ENCODE results near the gene IMPACT. TPM values are rescaled to one million over a fixed set of nuclear protein-coding genes. Genes with fewer than 3 reads are reported as not detected.

Gene IMPACT, protein sequence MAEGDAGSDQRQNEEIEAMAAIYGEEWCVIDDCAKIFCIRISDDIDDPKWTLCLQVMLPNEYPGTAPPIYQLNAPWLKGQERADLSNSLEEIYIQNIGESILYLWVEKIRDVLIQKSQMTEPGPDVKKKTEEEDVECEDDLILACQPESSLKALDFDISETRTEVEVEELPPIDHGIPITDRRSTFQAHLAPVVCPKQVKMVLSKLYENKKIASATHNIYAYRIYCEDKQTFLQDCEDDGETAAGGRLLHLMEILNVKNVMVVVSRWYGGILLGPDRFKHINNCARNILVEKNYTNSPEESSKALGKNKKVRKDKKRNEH
- total RNA-seq: 23.5 TPM

GRCh38 chr18:24426398-24427294 is at the start of gene IMPACT:
Gene IMPACT, plus strand, starts transcription at chr18:24426670. Its CDS starts 87 bp downstream, at chr18:24426757.
- peak within 1 kb of the TSS; percentile 45 for H3K27ac ChIP-seq (ENCODE audit: low read depth, low read length)
- peak within 1 kb of the TSS; percentile 77 to 86 (median 79) for H3K9ac ChIP-seq (ENCODE audit: low read depth in 1 of 3, low read length in 3 of 3)
- H3K9me3 ChIP-seq (ENCODE audit: control insufficient read depth in 3 of 3, low read length in 3 of 3): no peaks in the 10 kb centered on the region
- H3K4me1 ChIP-seq (ENCODE audit: control insufficient read depth in 3 of 3, insufficient read depth in 3 of 3, low read length in 3 of 3): peaks cover 0 to 6% (median 0%) of the 10 kb centered on the region in 3 donors
- peaks cover 0 to 3% (median 0%) of the 10 kb centered on the region in 3 donors for H3K36me3 ChIP-seq (ENCODE audit: control insufficient read depth in 3 of 3, insufficient read depth in 3 of 3, low read length in 3 of 3)
- H3K4me3 ChIP-seq (ENCODE audit: low read length in 3 of 3): peak within 1 kb of the TSS; percentile 79 to 89 (median 82)
- peaks cover 2 to 19% (median 10%) of the 10 kb centered on the region in 3 donors for H3K27me3 ChIP-seq (ENCODE audit: control insufficient read depth in 3 of 3, insufficient read depth in 3 of 3, low read length in 3 of 3)

- H3K9me3 ChIP-seq (ENCODE audit: control insufficient read depth in 3 of 3, low read length in 3 of 3): no peaks in the 10 kb centered on the region
- no peaks in the 10 kb centered on the region for H3K27me3 ChIP-seq (ENCODE audit: control insufficient read depth in 3 of 3, insufficient read depth in 3 of 3, low read length in 3 of 3)
- H3K27ac ChIP-seq (ENCODE audit: low read depth, low read length): no peak overlapping the region
- no peaks in the 10 kb centered on the region for H3K4me1 ChIP-seq (ENCODE audit: control insufficient read depth in 3 of 3, insufficient read depth in 3 of 3, low read length in 3 of 3)
- H3K9ac ChIP-seq (ENCODE audit: low read depth in 1 of 3, low read length in 3 of 3): no peak overlapping the region
- peaks cover 0 to 3% (median 0%) of the 10 kb centered on the region in 3 donors for H3K36me3 ChIP-seq (ENCODE audit: control insufficient read depth in 3 of 3, insufficient read depth in 3 of 3, low read length in 3 of 3)
- H3K4me3 ChIP-seq (ENCODE audit: low read length in 3 of 3): no peak overlapping the region
Measured at GRCh38 chr18:24378598-24378997, 47.9 kb upstream of the IMPACT start.

DNA sequence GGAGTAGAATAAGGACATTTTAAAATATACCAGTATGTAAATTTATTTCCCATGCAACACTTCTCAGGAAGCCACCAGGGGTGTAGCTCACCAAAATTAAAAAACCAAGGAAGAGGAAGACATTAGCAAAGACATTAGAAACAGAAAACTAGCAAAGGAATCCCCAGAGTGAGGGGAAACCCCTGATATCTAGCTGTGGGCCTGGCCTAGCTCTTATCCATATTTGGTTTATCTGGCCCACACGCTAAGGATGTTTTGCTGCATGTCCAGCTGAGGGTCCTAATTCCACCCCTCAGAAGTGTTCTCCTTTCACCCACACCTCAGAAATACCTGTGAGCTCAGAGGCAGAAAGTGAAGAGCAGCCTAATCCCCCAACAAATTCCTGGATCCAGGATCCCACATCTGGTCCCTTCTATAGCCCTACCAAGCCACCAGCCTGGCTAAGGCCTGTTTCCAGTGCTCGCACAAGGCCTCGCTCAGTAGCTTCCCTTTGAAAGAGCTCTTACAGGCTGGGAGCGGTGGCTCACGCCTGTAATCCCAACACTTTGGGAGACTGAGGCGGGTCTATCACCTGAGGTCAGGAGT is 46.2 kb upstream of the IMPACT start:
- no peaks in the 10 kb centered on the region for H3K9me3 ChIP-seq (ENCODE audit: control insufficient read depth in 3 of 3, low read length in 3 of 3)
- H3K4me1 ChIP-seq (ENCODE audit: control insufficient read depth in 3 of 3, insufficient read depth in 3 of 3, low read length in 3 of 3): no peaks in the 10 kb centered on the region
- H3K9ac ChIP-seq (ENCODE audit: low read depth in 1 of 3, low read length in 3 of 3): no peak overlapping the region
- H3K36me3 ChIP-seq (ENCODE audit: control insufficient read depth in 3 of 3, insufficient read depth in 3 of 3, low read length in 3 of 3): no peaks in the 10 kb centered on the region
- H3K27ac ChIP-seq (ENCODE audit: low read depth, low read length): no peak overlapping the region
- no peaks in the 10 kb centered on the region for H3K27me3 ChIP-seq (ENCODE audit: control insufficient read depth in 3 of 3, insufficient read depth in 3 of 3, low read length in 3 of 3)
- H3K4me3 ChIP-seq (ENCODE audit: low read length in 3 of 3): no peak overlapping the region

GRCh38 chr18:24381126-24381525 is 45.3 kb upstream of the IMPACT start:
- Histone ChIP-seq H3K4me1 (ENCODE audit: control insufficient read depth in 3 of 3, insufficient read depth in 3 of 3, low read length in 3 of 3) (no peaks in the 10 kb centered on the region), H3K9me3 (ENCODE audit: control insufficient read depth in 3 of 3, low read length in 3 of 3) (no peaks in the 10 kb centered on the region)

GRCh38 chr18:24386681-24387080 is 39.8 kb upstream of the IMPACT start:
- Histone ChIP-seq H3K27ac (ENCODE audit: low read depth, low read length) (no peak overlapping the region), H3K27me3 (ENCODE audit: control insufficient read depth in 3 of 3, insufficient read depth in 3 of 3, low read length in 3 of 3) (no peaks in the 10 kb centered on the region), H3K9ac (ENCODE audit: low read depth in 1 of 3, low read length in 3 of 3) (no peak overlapping the region), H3K36me3 (ENCODE audit: control insufficient read depth in 3 of 3, insufficient read depth in 3 of 3, low read length in 3 of 3) (no peaks in the 10 kb centered on the region), H3K4me3 (ENCODE audit: low read length in 3 of 3) (no peak overlapping the region), H3K4me1 (ENCODE audit: control insufficient read depth in 3 of 3, insufficient read depth in 3 of 3, low read length in 3 of 3) (no peaks in the 10 kb centered on the region), H3K9me3 (ENCODE audit: control insufficient read depth in 3 of 3, low read length in 3 of 3) (no peaks in the 10 kb centered on the region)

More at GRCh38 chr18:24381126-24381525, 45.3 kb upstream of the IMPACT start:
- Histone ChIP-seq H3K9ac (ENCODE audit: low read depth in 1 of 3, low read length in 3 of 3) (no peak overlapping the region), H3K36me3 (ENCODE audit: control insufficient read depth in 3 of 3, insufficient read depth in 3 of 3, low read length in 3 of 3) (no peaks in the 10 kb centered on the region), H3K4me3 (ENCODE audit: low read length in 3 of 3) (no peak overlapping the region), H3K27me3 (ENCODE audit: control insufficient read depth in 3 of 3, insufficient read depth in 3 of 3, low read length in 3 of 3) (no peaks in the 10 kb centered on the region), H3K27ac (ENCODE audit: low read depth, low read length) (no peak overlapping the region)

- Histone ChIP-seq H3K27ac (ENCODE audit: low read depth, low read length) (no peak overlapping the region), H3K4me1 (ENCODE audit: control insufficient read depth in 3 of 3, insufficient read depth in 3 of 3, low read length in 3 of 3) (no peaks in the 10 kb centered on the region), H3K4me3 (ENCODE audit: low read length in 3 of 3) (no peak overlapping the region)
Measured at GRCh38 chr18:24388957-24389356, 37.5 kb upstream of the IMPACT start.

GRCh38 chr18:24395049-24395795 is 31.2 kb upstream of the IMPACT start:
- H3K9ac ChIP-seq (ENCODE audit: low read depth in 1 of 3, low read length in 3 of 3): no peak overlapping the region
- H3K36me3 ChIP-seq (ENCODE audit: control insufficient read depth in 3 of 3, insufficient read depth in 3 of 3, low read length in 3 of 3): no peaks in the 10 kb centered on the region
- no peak overlapping the region for H3K4me3 ChIP-seq (ENCODE audit: low read length in 3 of 3)
- no peaks in the 10 kb centered on the region for H3K9me3 ChIP-seq (ENCODE audit: control insufficient read depth in 3 of 3, low read length in 3 of 3)
- H3K27me3 ChIP-seq (ENCODE audit: control insufficient read depth in 3 of 3, insufficient read depth in 3 of 3, low read length in 3 of 3): peaks cover 3 to 24% (median 14%) of the 10 kb centered on the region in 3 donors
- no peak overlapping the region for H3K27ac ChIP-seq (ENCODE audit: low read depth, low read length)
- peaks cover 5 to 9% (median 6%) of the 10 kb centered on the region in 3 donors for H3K4me1 ChIP-seq (ENCODE audit: control insufficient read depth in 3 of 3, insufficient read depth in 3 of 3, low read length in 3 of 3)

More at GRCh38 chr18:24388957-24389356, 37.5 kb upstream of the IMPACT start:
- Histone ChIP-seq H3K27me3 (ENCODE audit: control insufficient read depth in 3 of 3, insufficient read depth in 3 of 3, low read length in 3 of 3) (peaks cover 0 to 3% (median 0%) of the 10 kb centered on the region in 3 donors), H3K9me3 (ENCODE audit: control insufficient read depth in 3 of 3, low read length in 3 of 3) (no peaks in the 10 kb centered on the region), H3K9ac (ENCODE audit: low read depth in 1 of 3, low read length in 3 of 3) (no peak overlapping the region), H3K36me3 (ENCODE audit: control insufficient read depth in 3 of 3, insufficient read depth in 3 of 3, low read length in 3 of 3) (no peaks in the 10 kb centered on the region)

DNA sequence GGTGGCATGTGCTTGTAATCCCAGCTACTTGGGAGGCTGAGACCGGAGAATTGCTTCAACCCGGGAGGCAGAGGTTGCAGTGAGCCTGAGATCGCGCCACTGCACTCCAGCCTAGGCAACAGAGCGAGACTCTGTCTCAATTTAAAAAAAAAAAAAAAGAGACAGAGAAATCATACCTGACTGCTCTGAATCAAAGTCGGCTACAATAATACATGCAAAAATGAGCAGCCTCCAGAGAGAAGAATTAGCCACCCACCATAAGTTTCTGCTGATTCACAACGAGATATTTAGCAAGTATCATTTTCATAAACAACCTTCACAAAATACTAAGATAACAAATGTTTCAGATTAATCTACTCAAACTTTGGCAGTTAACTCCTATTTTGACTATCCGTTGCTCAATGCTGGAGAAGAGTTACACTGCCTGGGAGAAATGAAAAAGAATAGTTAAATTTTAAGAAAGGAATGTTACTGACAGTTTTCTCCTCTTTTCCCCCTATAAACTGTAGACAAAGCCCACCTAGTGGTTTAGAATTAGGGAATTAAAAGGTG is 30.3 kb upstream of the IMPACT start:
- Histone ChIP-seq H3K27ac (ENCODE audit: low read depth, low read length) (no peak overlapping the region), H3K4me1 (ENCODE audit: control insufficient read depth in 3 of 3, insufficient read depth in 3 of 3, low read length in 3 of 3) (peaks cover 5 to 9% (median 6%) of the 10 kb centered on the region in 3 donors), H3K4me3 (ENCODE audit: low read length in 3 of 3) (no peak overlapping the region), H3K36me3 (ENCODE audit: control insufficient read depth in 3 of 3, insufficient read depth in 3 of 3, low read length in 3 of 3) (no peaks in the 10 kb centered on the region), H3K9me3 (ENCODE audit: control insufficient read depth in 3 of 3, low read length in 3 of 3) (no peaks in the 10 kb centered on the region), H3K9ac (ENCODE audit: low read depth in 1 of 3, low read length in 3 of 3) (no peak overlapping the region), H3K27me3 (ENCODE audit: control insufficient read depth in 3 of 3, insufficient read depth in 3 of 3, low read length in 3 of 3) (peaks cover 3 to 24% (median 14%) of the 10 kb centered on the region in 3 donors)

DNA sequence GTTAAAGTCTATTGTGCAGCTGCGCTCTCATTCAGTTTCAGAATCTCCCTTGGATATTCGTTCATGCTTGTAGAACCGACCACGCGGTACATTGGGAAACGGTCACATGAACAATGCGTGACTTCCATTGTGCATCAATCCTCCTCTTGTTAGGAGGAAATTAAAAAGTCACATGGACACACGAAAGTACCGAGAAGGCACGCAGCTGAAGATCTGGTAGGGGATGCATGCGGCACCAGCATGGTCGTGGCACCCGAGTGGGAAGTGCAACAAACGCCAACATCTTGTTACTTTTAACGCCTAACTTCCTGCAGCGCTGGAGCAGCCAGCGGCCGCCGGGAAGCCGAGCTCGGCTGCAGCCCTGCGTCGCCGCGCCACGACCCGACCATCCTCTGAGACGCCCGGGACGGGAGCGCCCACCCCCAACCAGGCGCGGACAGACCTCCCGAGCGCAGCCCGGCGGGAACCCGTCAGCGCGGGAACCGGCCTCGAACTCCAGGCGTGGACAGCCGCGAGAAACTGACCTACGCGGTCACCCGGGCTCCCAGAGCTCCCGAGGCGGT is 29.3 kb upstream of the IMPACT start:
- peaks cover 3 to 24% (median 15%) of the 10 kb centered on the region in 3 donors for H3K27me3 ChIP-seq (ENCODE audit: control insufficient read depth in 3 of 3, insufficient read depth in 3 of 3, low read length in 3 of 3)
- H3K9me3 ChIP-seq (ENCODE audit: control insufficient read depth in 3 of 3, low read length in 3 of 3): no peaks in the 10 kb centered on the region
- H3K4me1 ChIP-seq (ENCODE audit: control insufficient read depth in 3 of 3, insufficient read depth in 3 of 3, low read length in 3 of 3): peaks cover 5 to 9% (median 6%) of the 10 kb centered on the region in 3 donors
- H3K36me3 ChIP-seq (ENCODE audit: control insufficient read depth in 3 of 3, insufficient read depth in 3 of 3, low read length in 3 of 3): no peaks in the 10 kb centered on the region
- H3K27ac ChIP-seq (ENCODE audit: low read depth, low read length): peak overlapping the region; percentile 59
- peak overlapping the region; percentile 63 to 83 (median 78) for H3K4me3 ChIP-seq (ENCODE audit: low read length in 3 of 3)
- H3K9ac ChIP-seq (ENCODE audit: low read depth in 1 of 3, low read length in 3 of 3): peak overlapping the region; percentile 16 to 71 (median 40)

Data from skeletal muscle tissue (tissue), 4 donors.